Measurements from ENCODE around the gene PHIP.

GRCh38 chr6:78936515-78936914 is 141.5 kb downstream of the PHIP start:
- no peak for TF ChIP-seq CTCF (IDR thresholded peaks at IDR 0.05)
- TF ChIP-seq POLR2A (IDR thresholded peaks at IDR 0.05) = no peak

All from Peyer's patch (tissue), 4 donors.